Ascending aorta (tissue), 2 donors: ENCODE measurements around the gene PLGLB1. TPM values are rescaled to one million over a fixed set of nuclear protein-coding genes. Genes with fewer than 3 reads are reported as not detected.
"Not testable (repeated sequence)": the region's sequence is repeated elsewhere in the genome, so short reads cannot be mapped to it uniquely, and the experiment has no call there.

Source experiments
- DNase-seq, 2 donors: peaks; one replicate each; pipeline ENCODE4 v3.0.0-alpha.2; 2019; ENCODE audit warnings: low spot score in 2 of 2
- H3K27ac ChIP-seq, 2 donors: fragments of 200-600 bp; sonication (generic); one replicate each; pipeline ENCODE4 v1.5.1; 2016 to 2017; ENCODE audit warnings: mild to moderate bottlenecking in 1 of 2
- H3K27me3 ChIP-seq: fragments of 200-600 bp; sonication (generic); one replicate; pipeline ENCODE4 v1.5.1; 2017
- H3K36me3 ChIP-seq, 2 donors: fragments of 200-600 bp; sonication (generic); one replicate each; pipeline ENCODE4 v1.5.1; 2016
- H3K4me1 ChIP-seq, 2 donors: fragments of 200-600 bp; sonication (generic); one replicate each; pipeline ENCODE4 v1.5.1; 2016 to 2017; ENCODE audit warnings: mild to moderate bottlenecking in 1 of 2
- H3K4me3 ChIP-seq, 2 donors: fragments of 200-600 bp; sonication (generic); one replicate each; pipeline ENCODE4 v1.5.1; 2016 to 2017; ENCODE audit warnings: mild to moderate bottlenecking in 1 of 2
- H3K9me3 ChIP-seq, 2 donors: fragments of 200-600 bp; sonication (generic); one replicate each; pipeline ENCODE4 v1.5.1; 2016
- intact Hi-C: fragments of 100-400 bp; cut with DNase I; formaldehyde crosslinking; loops from one replicate; pipeline ENCODE4 v1.15.1; 2023
- total RNA-seq: library from RNA; depleted of rRNA; stranded (reverse); fragments of >200 nt; gene quantifications from one replicate; pipeline ENCODE4 v1.1.0, GENCODE V29; 2016

PLGLB1 gene
- total RNA-seq, 1 donor from 2014 or later, result not detected

GRCh38 chr2:87014489-87015169 lies 7.0 kb downstream of the PLGLB1 start:
- H3K4me3 ChIP-seq, H3K27me3 ChIP-seq, H3K9me3 ChIP-seq, H3K4me1 ChIP-seq, H3K36me3 ChIP-seq, intact Hi-C loops, H3K27ac ChIP-seq, DNase-seq: not testable (repeated sequence)

- H3K4me1 ChIP-seq, intact Hi-C loops, H3K27ac ChIP-seq, H3K4me3 ChIP-seq, DNase-seq, H3K27me3 ChIP-seq, H3K9me3 ChIP-seq, H3K36me3 ChIP-seq: not testable (repeated sequence)
These were observed 17.2 kb downstream of the PLGLB1 start for GRCh38 chr2:87004398-87004797.

Other genes starting within 250 kb of the PLGLB1 start
- gene CD8A, start 230.9 kb downstream of the PLGLB1 start, total RNA-seq, result 17.7 TPM
- not detected for gene CD8B, start 160.0 kb downstream of the PLGLB1 start, total RNA-seq
- gene RGPD1, start 79.7 kb downstream of the PLGLB1 start, total RNA-seq, result 3.1 TPM